ENCODE data around the gene MRTFB.

Gene MRTFB

GRCh38 chr16:14155572-14156190 lies 84.6 kb downstream of the MRTFB start:
- TF ChIP-seq GATA3 (IDR thresholded peaks at IDR 0.05; ENCODE audit: low read depth, low read length): no peak
- TF ChIP-seq GATA2 (IDR thresholded peaks at IDR 0.05; ENCODE audit: low read depth, low read length): no peak

GRCh38 chr16:14164916-14165662 lies 94.0 kb downstream of the MRTFB start:
- no peak for TF ChIP-seq GATA2 (IDR thresholded peaks at IDR 0.05; ENCODE audit: low read depth, low read length)
- no peak for TF ChIP-seq GATA3 (IDR thresholded peaks at IDR 0.05; ENCODE audit: low read depth, low read length)

GRCh38 chr16:14168146-14168545 lies 97.0 kb downstream of the MRTFB start:
- TF ChIP-seq GATA3 (IDR thresholded peaks at IDR 0.05; ENCODE audit: low read depth, low read length) (no peak), GATA2 (IDR thresholded peaks at IDR 0.05; ENCODE audit: low read depth, low read length) (no peak)

- no peak for TF ChIP-seq GATA3 (IDR thresholded peaks at IDR 0.05; ENCODE audit: low read depth, low read length)
- TF ChIP-seq GATA2 (IDR thresholded peaks at IDR 0.05; ENCODE audit: low read depth, low read length): no peak
Measured at GRCh38 chr16:14172200-14172809, 101.2 kb downstream of the MRTFB start.

GRCh38 chr16:14175086-14175485 lies 104.0 kb downstream of the MRTFB start:
- TF ChIP-seq GATA3 (IDR thresholded peaks at IDR 0.05; ENCODE audit: low read depth, low read length): no peak
- no peak for TF ChIP-seq GATA2 (IDR thresholded peaks at IDR 0.05; ENCODE audit: low read depth, low read length)

- TF ChIP-seq GATA2 (IDR thresholded peaks at IDR 0.05; ENCODE audit: low read depth, low read length) (no peak), GATA3 (IDR thresholded peaks at IDR 0.05; ENCODE audit: low read depth, low read length) (no peak)
Measured at GRCh38 chr16:14177704-14178103, 106.6 kb downstream of the MRTFB start.

GRCh38 chr16:14179116-14179515 lies 108.0 kb downstream of the MRTFB start:
- TF ChIP-seq GATA3 (IDR thresholded peaks at IDR 0.05; ENCODE audit: low read depth, low read length) (no peak), GATA2 (IDR thresholded peaks at IDR 0.05; ENCODE audit: low read depth, low read length) (no peak)

GRCh38 chr16:14180481-14180944 lies 109.4 kb downstream of the MRTFB start:
- no peak for TF ChIP-seq GATA3 (IDR thresholded peaks at IDR 0.05; ENCODE audit: low read depth, low read length)
- TF ChIP-seq GATA2 (IDR thresholded peaks at IDR 0.05; ENCODE audit: low read depth, low read length): no peak

GRCh38 chr16:14181371-14182050 lies 110.4 kb downstream of the MRTFB start:
- TF ChIP-seq GATA3 (IDR thresholded peaks at IDR 0.05; ENCODE audit: low read depth, low read length): no peak
- TF ChIP-seq GATA2 (IDR thresholded peaks at IDR 0.05; ENCODE audit: low read depth, low read length): no peak

GRCh38 chr16:14182999-14183398 lies 111.9 kb downstream of the MRTFB start:
- no peak for TF ChIP-seq GATA2 (IDR thresholded peaks at IDR 0.05; ENCODE audit: low read depth, low read length)

- no peak; the same call in 1 of the 2 replicates for TF ChIP-seq GATA2 (IDR thresholded peaks at IDR 0.05; ENCODE audit: low read depth, low read length)
- no peak for TF ChIP-seq GATA3 (IDR thresholded peaks at IDR 0.05; ENCODE audit: low read depth, low read length)
Measured at GRCh38 chr16:14186007-14186794, 115.1 kb downstream of the MRTFB start.

- TF ChIP-seq GATA2 (IDR thresholded peaks at IDR 0.05; ENCODE audit: low read depth, low read length) (no peak), GATA3 (IDR thresholded peaks at IDR 0.05; ENCODE audit: low read depth, low read length) (no peak)
Measured at GRCh38 chr16:14186795-14187221, 115.7 kb downstream of the MRTFB start.

GRCh38 chr16:14187517-14188338 lies 116.6 kb downstream of the MRTFB start:
- TF ChIP-seq GATA3 (IDR thresholded peaks at IDR 0.05; ENCODE audit: low read depth, low read length): no peak
- no peak for TF ChIP-seq GATA2 (IDR thresholded peaks at IDR 0.05; ENCODE audit: low read depth, low read length)

All from SH-SY5Y (cell line).